Raji (cell line): ENCODE data around the gene GRWD1.
A peak's percentile ranks its signal among the peaks of the same experiment; 100 is the strongest.

ENCODE experiments used
- POLR2A ChIP-seq: IDR thresholded peaks from 2 replicates; pipeline ENCODE4 v1.6.1; 2011; ENCODE audit warnings: low read depth, low read length, control low read depth; ENCODE audit not compliant: insufficient read depth

The GRWD1 gene

DNA sequence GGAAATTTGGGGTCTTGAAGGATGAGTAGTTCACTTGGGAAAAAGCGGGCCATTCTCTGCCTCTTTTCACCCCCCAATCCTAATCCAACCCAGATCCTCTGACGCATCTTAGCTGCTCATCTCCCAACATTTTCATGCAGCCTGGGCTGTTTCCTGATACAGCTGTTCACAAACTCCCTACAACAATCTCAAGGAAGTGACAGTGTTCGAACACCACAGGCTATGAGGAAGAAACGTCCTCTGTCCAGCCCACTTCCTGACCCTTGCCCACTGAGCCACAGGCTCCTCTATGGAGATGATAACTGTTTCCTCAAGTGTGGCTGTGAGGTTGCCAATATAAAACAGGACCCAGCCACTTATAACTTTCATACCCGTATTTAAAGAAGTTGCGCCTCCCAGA is 49.6 kb downstream of the GRWD1 start:
- no peak for TF ChIP-seq POLR2A

DNA sequence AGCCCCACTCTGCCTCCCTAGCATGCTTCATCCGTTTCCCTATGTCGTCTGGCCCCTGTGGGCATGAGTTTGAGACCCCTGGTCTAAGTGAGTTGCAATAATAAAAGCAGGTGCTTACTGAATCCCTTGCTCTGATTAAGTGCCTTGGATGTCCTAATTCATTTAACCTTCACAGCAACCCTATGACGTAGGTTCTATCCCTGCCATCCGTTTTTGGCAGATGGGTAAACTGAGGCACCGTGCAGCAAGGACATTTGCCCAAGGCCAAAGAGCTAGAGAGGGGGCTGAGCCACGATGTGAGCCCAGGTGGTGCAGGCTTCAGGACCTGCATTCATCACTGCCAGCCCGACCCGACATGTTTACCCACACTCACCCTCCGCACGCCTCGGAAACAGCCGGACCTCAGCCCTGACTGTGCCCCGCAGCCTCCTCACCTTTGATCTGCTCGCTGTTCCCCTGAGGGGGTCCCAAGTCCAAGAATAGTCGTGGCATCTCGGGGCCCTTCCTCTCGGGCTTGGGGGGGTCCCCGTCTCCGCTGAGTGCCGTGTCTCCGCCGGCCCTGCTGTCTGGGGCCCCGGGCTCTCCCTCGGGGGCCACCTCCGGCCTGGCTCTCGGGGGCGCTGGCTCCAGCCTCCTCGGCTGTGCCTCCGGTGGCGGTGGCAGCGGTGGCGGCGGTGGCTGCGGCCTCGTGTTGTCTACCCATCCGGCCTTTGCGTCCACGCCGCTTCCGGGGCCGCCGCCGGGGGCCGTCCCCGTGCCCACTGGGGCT is 51.4 kb downstream of the GRWD1 start:
- TF ChIP-seq POLR2A, result no peak

DNA sequence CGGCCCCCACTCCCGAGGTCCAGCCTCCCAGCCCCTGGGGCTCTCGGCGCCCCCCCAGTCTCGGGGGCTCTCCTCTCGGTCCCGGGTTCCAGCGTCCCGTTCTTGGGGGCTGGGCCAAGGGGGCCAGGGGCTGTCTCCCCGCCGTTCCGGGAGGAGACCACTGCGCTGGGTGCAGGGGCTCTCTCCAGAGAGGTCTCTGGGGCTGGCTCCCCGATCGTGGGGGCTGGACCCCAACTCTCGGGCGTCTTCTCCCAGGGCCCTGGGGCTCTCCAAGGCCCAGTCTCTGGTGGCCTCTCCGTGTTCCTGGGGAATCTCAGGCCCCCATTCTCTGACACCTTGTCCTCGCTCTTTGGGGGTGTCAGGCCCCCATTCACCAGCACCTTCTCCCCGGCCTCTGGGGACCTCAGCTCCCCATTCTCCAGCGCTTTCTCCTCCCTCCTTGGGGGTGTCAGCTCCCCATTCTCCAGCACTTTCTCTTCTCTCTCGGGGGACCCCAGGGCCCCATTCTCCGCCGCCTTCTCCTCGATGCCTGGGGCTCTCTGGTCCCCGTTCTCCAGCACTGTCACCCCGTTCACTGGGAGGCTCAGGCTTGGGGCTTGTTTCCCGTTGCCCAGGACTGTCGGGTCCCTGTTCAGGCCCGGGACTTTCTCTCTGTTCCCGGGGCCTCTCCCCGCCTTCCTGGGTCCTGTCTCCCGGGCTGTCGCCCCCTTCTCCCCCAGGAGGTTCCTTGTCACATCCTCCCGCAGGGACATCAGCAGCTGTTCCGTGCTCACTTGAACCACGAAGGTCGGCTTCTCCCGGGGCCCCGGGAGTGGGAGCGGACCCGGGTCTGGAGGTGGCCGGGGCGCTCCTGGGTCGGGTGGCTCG is 52.2 kb downstream of the GRWD1 start:
- TF ChIP-seq POLR2A, result no peak

DNA sequence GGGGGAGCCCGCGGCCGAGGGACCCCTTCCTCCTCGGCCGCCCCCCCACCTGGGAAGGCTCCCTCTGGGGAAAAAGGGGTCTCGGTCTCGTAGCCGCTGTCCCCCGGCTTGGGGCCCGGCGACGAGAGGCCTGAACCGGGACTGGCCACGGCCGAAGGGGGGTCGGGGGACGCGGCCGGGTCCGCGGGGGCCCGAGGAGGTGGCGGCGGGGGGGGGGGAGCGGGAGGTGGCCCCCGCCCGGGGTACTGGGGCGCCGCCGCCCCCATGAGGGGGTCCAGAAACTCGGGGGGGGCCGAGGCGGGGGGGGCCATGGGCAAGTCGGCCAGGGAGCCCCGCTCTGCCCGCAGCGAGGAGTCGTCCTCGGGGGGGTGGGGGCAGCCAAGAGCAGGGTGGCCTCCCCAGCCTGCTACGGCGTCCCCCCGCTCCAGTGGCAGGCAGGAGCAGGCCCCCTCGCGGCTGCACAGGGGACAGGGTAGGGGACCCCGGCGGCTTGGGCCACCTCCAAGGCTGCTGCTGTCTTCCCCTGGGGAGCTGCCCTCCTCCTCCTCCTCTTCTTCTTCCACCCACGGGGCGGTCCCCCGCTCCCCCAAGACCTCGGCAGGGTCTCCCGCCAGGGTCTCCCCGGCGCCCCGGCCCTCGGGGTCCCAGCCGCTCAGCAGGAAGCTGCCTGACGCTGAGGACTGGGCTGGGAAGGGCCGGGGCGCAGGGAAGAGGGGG is 53.0 kb downstream of the GRWD1 start:
- no peak for TF ChIP-seq POLR2A

DNA sequence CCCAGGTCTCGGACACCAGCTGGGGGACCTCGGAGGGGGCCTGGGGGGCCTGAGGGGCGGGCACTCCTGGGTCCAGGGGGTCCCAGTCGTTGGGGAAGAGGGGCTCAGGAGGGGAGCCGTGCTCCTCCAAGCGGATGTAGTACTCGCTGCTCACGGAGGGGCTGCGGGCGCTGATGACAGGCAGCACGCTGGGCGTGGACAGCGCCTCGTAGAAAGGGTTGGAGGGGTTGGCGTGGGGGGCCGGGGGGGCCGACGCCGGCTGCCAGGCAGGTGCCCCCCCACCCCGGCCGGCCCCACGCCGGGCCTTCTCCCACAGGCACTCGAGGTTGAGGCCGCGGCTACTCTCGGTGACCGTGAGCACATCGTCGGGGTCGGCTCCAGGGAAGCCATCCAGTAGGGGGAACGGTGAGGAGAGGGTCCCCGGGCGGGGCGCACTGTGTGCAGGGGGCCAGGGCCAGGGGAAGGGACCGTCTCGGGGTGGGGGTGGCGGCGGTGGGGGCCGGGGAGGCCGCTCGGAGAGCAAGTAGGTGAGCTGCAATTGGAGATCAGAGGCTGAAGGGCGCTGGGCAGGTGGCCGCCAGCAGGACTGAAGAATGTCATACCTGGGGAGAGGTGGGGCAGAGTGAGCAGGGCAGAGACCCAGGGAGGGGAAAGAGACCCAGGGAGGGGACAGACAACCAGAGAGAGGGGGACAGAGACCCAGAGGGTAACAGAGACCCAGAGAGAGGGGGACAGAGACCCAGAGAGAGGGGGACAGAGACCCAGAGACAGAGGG is 53.7 kb downstream of the GRWD1 start:
- no peak for TF ChIP-seq POLR2A

DNA sequence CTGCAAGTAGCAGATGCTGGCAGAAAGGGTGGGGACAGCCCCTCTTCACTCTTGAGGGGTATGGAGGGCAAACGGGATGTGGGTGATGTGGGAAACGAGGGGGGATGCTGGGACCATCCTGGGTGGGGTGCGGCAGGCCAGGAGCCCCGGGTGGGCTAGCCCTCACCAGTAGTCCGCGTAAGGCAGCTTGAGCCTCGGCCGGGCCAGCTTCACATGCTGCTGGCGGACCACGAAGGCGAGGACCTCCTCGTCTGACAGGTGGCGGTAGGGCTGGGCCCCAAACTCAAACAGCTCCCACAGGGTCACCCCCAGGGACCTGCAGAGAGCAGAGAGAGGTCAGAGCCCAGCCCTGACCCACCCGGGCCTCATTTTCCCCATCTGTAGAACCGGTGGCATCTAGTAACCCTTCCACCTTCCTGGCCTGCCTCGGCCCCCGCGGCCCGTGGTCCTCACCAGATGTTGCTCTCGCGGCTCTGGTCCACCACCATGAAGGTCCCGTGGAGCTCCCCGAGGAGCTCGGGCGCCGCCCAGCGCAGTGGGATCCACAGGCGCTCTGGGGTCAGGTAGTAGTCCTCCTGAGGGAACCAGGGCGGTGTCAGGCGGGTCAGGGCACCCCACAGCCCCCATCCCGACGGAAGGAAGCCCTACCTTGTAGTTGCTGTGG is 55.2 kb downstream of the GRWD1 start:
- no peak for TF ChIP-seq POLR2A

DNA sequence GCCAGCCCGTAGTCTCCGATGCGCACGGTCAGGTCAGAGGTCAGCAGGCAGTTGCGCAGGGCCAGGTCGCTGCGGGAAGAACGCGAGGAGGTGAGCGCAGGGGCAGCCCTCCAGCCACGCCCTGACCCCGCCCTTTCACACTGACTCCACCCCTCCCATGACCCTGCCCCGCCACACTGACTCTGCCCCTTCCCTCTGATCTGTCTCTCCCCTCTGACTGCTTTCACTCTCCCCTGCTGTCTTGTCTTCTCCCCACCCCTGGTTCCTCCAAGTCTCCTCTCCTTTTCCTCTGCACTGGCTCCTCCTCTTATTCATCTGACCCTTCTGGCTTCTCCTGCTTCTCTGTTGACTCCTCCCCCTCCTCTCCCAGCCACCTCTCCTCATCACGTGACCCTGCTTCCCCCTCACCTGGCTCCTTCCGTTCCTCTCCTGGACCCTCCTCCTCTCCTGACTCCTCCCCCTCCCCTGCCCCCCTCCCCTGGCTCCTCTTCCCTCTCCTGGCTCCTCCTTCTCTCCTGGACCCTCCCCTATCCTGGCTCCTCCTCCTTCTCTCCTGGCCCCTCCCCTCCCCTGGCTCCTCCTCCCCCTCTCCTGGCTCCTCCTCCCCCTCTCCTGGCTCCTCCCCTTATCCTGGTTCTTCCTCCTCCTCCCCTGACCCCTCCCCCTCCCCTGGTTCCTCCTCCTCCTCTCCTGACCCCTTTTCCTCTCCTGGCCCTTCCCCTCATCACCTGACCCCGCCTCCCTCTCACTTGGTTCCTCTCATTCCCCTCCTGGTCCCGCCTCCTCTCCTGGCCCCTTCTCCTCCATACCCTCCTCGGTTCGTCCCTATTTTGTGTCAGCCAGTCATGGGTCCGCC is 55.9 kb downstream of the GRWD1 start:
- TF ChIP-seq POLR2A, result peak; percentile 38; the same call in 1 of the 2 replicates

DNA sequence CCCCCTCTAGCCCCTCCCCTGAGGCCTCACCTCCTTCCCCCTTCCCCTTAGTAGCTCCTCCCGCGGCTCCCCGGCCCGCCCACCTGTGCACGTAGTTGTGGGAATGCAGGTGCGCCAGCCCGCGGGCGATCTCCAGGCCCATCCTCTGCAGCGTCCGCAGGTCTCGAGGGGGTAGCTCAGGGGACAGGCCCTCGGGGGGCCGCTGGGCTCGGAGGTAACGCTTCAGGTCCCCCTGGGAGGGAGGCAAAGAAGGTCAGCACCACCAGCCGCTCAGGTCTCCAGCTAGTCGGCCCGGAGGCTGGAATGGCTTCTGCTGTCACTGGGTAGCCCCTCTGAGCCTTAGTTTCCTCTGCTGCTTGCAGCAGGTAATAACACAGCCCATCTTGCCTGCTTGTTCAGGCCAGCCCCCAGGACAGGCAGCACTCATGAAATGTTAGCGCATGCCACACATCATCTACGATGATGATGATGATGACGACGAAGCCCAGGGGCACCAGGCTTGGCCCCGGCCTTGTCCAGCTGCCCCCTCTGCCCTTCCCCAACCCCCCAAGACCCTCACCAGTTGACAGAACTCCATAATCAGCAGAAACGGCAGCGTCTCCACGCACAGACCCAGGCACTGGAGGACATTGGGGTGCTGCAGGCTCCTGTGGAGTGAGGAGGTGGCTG is 56.7 kb downstream of the GRWD1 start:
- TF ChIP-seq POLR2A, result 0 out of 2 replicates have a peak, but pooled peaks have one; percentile 31

DNA sequence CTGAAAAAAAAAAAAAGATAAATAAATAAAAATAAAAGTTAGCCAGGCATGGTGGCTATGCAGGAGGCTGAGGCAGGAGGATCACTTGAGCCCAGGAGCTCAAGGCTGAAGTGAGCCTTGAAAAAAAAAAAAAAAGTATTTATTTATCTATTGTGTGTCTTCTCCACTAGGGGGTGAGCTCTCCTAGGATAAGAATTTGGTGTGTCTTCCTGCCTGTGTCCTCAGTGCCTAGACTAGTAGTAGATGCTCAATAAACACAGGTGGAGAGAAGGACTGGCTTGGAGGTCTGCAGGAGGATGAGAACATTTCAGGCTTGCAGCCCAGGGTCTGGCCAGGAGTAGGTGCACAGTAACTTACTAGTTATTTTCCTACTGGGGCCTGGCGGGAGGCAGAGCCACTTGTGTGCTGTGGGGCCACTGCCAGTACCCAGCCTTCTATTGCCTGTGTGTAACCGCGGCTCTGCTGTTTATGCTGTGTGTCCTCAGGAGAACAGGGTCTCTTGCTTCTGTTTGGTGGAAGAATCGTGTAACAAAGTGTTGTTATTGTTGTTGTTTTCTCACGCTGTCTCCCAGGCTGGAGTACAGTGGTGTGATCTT is 60.5 kb downstream of the GRWD1 start:
- no peak for TF ChIP-seq POLR2A
